Measurements from ENCODE around the gene S1PR3.

DNA sequence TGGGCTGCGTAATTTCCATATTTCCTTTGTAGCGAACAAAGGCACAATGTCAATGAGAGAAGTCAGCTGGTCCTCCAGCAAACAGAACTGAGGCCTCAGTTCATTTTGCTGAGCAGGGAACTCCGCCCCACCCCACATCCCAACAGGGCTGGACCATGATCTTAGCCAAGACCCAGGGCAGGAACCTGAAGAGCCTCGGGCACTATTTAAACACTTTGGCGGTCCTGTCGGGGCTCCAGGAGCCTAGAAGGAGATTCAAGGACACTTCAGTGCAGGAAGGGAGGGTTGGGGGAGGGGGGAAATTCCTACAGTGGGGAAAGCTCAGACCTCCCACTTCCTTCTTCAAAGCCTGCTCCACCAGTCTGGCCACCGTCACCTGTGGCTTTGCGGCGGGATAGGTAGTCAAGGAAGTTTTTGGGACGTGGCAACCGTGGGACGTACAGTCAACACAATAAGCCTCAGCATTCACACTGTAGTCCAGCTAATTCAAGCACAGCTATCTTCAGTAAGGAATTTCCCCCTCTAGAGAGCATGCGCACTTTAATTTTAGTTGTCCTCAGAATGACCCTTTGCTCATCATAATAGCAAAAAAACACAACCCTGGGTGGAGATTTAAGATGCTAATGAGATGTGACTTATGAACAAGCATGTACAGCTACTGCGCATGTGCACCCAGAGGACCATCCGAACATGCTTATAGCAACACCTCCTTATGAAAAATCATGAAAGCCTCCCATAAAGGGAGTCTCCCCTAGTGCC is 30.9 kb downstream of the S1PR3 start:
- TF ChIP-seq, protein P1, sequence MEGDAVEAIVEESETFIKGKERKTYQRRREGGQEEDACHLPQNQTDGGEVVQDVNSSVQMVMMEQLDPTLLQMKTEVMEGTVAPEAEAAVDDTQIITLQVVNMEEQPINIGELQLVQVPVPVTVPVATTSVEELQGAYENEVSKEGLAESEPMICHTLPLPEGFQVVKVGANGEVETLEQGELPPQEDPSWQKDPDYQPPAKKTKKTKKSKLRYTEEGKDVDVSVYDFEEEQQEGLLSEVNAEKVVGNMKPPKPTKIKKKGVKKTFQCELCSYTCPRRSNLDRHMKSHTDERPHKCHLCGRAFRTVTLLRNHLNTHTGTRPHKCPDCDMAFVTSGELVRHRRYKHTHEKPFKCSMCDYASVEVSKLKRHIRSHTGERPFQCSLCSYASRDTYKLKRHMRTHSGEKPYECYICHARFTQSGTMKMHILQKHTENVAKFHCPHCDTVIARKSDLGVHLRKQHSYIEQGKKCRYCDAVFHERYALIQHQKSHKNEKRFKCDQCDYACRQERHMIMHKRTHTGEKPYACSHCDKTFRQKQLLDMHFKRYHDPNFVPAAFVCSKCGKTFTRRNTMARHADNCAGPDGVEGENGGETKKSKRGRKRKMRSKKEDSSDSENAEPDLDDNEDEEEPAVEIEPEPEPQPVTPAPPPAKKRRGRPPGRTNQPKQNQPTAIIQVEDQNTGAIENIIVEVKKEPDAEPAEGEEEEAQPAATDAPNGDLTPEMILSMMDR (conservative IDR thresholded peaks at IDR 0.05; ENCODE audit: low read depth, low read length): no peak
- TF ChIP-seq EZH2 (IDR thresholded peaks at IDR 0.05; ENCODE audit: borderline replicate concordance, low read depth, low read length, poor library complexity, severe bottlenecking): no peak
